DMS53 (cell line): Measurements from ENCODE around the gene CCDC187.
A peak's percentile ranks its signal among the peaks of the same experiment; 100 is the strongest.

Experiments used
- DNase-seq: peaks from one replicate; lab custom pipeline; 2025; lab: John Stamatoyannopoulos, UW

The CCDC187 gene

DNA sequence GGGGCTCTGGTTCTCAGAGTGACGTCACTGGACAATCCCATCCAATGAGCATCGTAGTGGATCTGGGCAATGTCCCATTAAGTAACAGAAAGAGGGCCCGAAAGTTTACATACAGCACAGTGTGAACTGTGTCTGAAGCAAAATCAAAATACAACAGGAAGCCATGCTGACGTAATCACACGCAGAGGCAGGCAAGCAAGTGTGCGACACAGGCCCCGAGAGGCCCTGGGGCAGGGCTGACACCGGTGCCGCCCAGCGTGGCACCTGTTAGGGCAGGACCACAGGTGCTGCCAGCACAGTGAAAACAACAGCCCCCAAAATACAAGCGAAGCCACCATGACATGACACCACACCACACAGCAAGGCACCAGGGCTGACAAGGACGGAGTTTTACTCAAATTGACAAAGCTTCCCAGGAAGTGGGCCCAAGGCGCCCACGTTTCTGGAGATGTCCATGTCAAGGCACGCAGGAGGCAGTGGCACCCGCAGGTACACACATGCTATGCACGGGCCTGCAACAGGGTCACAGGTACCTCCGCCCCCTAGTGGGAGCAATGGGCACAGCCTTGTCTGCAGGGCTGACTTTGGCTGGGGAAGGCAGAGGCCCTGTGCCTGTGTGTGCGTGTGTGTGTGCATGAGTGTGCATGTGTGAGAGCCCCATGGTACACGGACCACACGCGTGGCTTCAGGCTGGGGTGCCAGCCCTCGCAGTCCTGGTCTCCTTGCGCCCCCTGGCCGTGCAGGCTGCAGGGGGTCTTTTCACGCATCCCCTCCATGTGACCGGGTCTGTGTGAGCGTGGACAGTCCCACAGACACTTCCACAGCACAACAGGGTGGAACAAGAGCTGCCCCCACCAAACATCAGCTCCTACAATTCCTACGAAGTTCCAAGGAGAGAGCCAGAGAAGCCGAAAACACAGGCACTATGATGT is 77.9 kb downstream of the CCDC187 start:
- DNase-seq: peak; percentile 89

- DNase-seq: no peak
These were observed 78.5 kb downstream of the CCDC187 start for GRCh38 chr9:136225366-136225747.

GRCh38 chr9:136223871-136224640 is 79.8 kb downstream of the CCDC187 start:
- DNase-seq: no peak

- no peak for DNase-seq
These were observed 81.0 kb downstream of the CCDC187 start for GRCh38 chr9:136222906-136223285.

GRCh38 chr9:136222166-136222905 is 81.6 kb downstream of the CCDC187 start:
- no peak for DNase-seq

GRCh38 chr9:136220017-136220729 is 83.7 kb downstream of the CCDC187 start:
- DNase-seq: no peak

DNA sequence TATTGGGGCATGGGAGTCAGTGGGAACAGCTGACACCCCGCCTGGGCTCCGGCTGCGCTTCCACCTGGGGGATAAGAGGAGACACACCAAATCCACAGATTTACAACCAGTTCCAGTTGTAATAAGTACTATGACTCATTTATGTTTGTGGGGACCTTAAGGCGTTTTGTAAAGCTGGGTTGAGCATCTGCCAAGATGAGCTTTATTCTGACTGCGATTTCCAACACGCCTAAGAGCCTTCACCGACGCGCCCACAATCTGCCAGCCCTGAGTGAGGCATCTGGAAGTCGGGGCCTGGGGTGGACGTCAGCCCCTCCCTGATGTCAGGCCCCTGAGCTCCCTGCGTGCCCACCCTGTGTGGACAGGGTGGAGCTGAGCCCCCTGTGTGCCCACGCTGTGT is 84.6 kb downstream of the CCDC187 start:
- DNase-seq: no peak

DNA sequence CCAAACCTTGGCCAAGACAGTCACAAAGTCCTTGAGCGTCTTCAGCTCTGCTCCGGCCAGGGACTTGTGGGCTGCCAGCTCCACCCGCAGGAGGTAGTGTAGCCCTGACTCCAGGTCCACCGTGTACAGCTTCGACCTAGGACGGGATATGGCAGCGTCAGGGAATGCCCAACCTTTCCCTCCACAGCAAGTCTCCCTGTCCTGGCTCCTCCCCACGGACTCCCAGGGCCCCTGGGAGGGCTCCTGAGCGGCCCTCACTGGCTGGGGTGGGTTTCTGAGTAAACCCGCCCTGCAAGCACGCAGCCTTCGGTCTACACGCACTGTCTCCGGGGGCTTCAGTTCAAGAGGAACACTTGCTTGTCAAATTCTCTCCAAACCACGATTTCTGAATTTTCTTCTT is 85.2 kb downstream of the CCDC187 start:
- DNase-seq: no peak

GRCh38 chr9:136218271-136218670 is 85.6 kb downstream of the CCDC187 start:
- no peak for DNase-seq

- DNase-seq: no peak
These were observed 87.2 kb downstream of the CCDC187 start for GRCh38 chr9:136216541-136217244.

DNA sequence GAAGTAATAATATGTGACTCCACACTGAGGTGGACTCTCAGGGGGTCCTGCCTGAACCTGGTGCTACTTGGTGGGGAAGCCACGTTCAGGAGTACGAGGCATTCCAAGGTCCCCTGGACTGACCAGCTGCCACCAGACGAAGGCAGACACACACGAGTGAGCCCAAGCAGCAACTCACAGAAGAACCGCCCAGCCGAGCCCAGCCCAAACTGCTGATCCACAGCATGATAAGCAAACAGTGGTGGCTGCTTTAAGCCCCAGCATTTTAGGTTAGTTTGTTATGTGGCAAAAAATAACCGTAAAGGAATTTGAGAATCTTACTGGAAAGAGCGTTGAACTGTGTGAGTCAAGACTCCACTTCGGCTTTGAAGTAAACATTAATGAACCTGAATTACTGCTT is 90.2 kb downstream of the CCDC187 start:
- no peak for DNase-seq

GRCh38 chr9:136212345-136212950 is 91.4 kb downstream of the CCDC187 start:
- no peak for DNase-seq

- DNase-seq: no peak
These were observed 92.2 kb downstream of the CCDC187 start for GRCh38 chr9:136211441-136212344.

DNA sequence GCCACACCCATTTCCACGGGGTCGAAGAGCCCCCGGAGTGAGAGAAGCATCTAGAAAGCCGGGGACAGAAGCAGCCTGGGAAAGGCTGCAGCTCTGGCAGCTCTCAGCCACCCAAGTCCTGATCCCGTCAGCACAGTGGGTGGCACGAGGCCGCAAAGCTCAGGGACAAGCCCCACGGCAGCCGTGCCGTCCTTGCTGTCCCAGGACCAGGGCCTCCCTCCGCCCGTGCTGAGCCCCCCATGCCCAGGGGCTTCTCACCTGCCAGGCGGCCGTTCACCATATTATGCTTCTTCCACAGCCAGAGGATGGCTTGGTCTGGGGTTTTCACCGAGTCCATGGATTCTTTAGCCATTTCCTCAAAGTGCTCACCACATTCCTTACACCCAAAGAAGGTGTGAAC is 92.9 kb downstream of the CCDC187 start:
- DNase-seq: no peak

- DNase-seq: no peak
These were observed 93.6 kb downstream of the CCDC187 start for GRCh38 chr9:136210276-136210675.

DNA sequence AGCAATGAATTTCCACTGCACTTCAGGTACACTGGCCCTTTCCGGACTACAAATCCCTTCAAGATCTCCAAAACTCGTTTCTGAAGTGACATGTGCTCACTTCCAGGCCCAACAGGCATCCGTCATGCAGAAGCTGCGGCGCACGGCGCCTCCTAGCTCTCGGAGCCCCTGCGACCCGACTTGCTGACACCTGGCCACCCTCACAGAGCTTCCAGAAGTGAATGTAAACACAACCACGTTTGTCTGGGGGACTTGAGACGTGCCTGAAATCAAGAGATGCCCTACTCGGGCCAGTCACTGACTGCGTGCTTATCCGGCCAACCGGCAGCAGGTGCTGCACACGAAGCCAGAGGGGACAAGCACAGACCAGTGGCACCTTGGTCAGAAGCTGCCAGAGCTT is 94.1 kb downstream of the CCDC187 start:
- no peak for DNase-seq

- no peak for DNase-seq
These were observed 94.7 kb downstream of the CCDC187 start for GRCh38 chr9:136209232-136209631.

GRCh38 chr9:136208675-136209074 is 95.2 kb downstream of the CCDC187 start:
- no peak for DNase-seq

DNA sequence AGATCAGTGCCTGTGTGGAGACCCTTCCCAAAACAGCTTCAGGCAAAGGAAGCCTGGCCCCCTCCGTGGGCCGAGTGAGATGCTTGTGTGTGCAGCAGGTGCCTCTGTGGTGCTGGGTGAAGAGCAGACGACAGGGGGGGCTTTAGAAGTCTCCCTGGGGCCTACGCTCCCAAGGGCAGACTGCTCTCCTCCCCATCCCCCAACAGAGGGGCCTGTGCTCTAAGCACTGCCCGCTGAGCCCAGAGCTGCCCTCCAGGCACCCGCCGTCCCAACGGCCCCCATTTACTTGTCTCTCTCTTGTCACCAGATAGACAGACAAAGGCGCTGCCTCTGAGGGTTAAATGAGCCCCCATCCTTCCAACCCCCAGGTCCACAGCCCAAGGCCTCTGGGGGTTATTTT is 96.3 kb downstream of the CCDC187 start:
- no peak for DNase-seq
